Measurements from ENCODE around the gene TEX52. TPM values are rescaled to one million over a fixed set of nuclear protein-coding genes. Genes with fewer than 3 reads are reported as not detected.

Gene TEX52
- total RNA-seq, 2 donors from 2014 or later = not detected

- Histone ChIP-seq H3K4me3 (no peak overlapping the region), H3K27me3 (no peaks in the 10 kb centered on the region), H3K9me3 (no peaks in the 10 kb centered on the region), H3K36me3 (replicated peaks in 1 of 2; ENCODE audit: insufficient read depth in 1 of 2, low read depth in 2 of 2) (peaks cover 17 to 30% of the 10 kb centered on the region in 2 donors), H3K27ac (peak overlapping the region in 1 of 4 donors; percentile 7), H3K4me1 (peaks cover 3% of the 10 kb centered on the region)
- DNase-seq = no peak
- ATAC-seq = no peak
- intact Hi-C loops (cut with DNase I) = no loop called here
- no peak for TF ChIP-seq POLR2A (IDR thresholded peaks at IDR 0.05)
- no peak for TF ChIP-seq CTCF (IDR thresholded peaks at IDR 0.05)
- WGBS, 2 donors = 81 to 89% methylated on average over 7 of the region's 7 CpGs
Observed at GRCh38 chr12:2803635-2804392, 53.0 kb downstream of the TEX52 start.

DNA sequence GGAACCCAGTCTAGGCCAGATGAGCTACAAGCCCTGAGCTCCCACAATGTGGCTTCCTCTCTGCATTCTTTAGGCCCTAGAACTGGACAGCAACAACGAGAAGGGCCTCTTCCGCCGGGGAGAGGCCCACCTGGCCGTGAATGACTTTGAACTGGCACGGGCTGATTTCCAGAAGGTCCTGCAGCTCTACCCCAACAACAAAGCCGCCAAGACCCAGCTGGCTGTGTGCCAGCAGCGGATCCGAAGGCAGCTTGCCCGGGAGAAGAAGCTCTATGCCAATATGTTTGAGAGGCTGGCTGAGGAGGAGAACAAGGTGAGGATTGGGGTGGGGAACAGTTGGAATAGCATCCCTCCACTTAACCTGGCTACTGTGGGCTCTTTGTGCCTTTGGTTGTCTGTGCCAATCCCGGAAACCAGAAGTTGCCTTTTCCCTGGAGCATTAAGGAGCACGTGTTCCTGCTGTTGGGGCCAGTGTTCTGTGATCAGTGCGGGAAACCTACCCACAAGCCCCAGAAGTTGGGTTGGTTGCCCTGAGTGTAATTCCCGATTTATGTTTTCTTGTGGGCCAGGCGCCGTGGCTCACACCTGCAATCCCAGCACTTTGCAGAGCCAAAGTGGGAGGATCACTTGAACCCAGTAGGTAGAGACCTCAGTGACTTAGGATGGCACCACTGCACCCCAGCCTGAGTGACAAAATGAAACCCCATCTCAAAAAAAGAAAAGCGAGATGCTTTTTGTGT is 55.6 kb downstream of the TEX52 start:
- DNase-seq (no peak), ATAC-seq (no peak)
- H3K27me3 ChIP-seq = no peaks in the 10 kb centered on the region
- TF ChIP-seq CTCF (IDR thresholded peaks at IDR 0.05) (no peak), POLR2A (IDR thresholded peaks at IDR 0.05) (no peak)
- no peak overlapping the region for H3K4me3 ChIP-seq
- H3K9me3 ChIP-seq = no peaks in the 10 kb centered on the region
- 57 to 63% methylated on average over 16 of the region's 16 CpGs for WGBS, 2 donors
- no peak overlapping the region for H3K27ac ChIP-seq
- peaks cover 17 to 35% of the 10 kb centered on the region in 2 donors for H3K36me3 ChIP-seq (replicated peaks in 1 of 2; ENCODE audit: insufficient read depth in 1 of 2, low read depth in 2 of 2)
- intact Hi-C loops (cut with DNase I) = no loop called here
- peaks cover 25% of the 10 kb centered on the region for H3K4me1 ChIP-seq

GRCh38 chr12:2800046-2800570 is 56.7 kb downstream of the TEX52 start:
- no peak overlapping the region for H3K27ac ChIP-seq
- no peaks in the 10 kb centered on the region for H3K27me3 ChIP-seq
- ATAC-seq = no peak
- WGBS, 2 donors = 65 to 92% methylated on average over 2 to 3 of the region's 3 CpGs
- H3K4me3 ChIP-seq = no peak overlapping the region
- intact Hi-C loops (cut with DNase I) = no loop called here
- DNase-seq = no peak
- peaks cover 29% of the 10 kb centered on the region for H3K4me1 ChIP-seq
- TF ChIP-seq POLR2A (IDR thresholded peaks at IDR 0.05) (no peak), CTCF (IDR thresholded peaks at IDR 0.05) (no peak)
- peaks cover 17 to 35% of the 10 kb centered on the region in 2 donors for H3K36me3 ChIP-seq (replicated peaks in 1 of 2; ENCODE audit: insufficient read depth in 1 of 2, low read depth in 2 of 2)
- no peaks in the 10 kb centered on the region for H3K9me3 ChIP-seq

Other genes starting within 250 kb of the TEX52 start
- gene FKBP4, start 62.1 kb downstream of the TEX52 start, total RNA-seq = 10 to 100 TPM; 29.0 to 29.8 TPM
- 10 to 100 TPM; 32.4 to 65.9 TPM for gene ITFG2, start 44.4 kb downstream of the TEX52 start, total RNA-seq
- gene NRIP2, start 22.0 kb downstream of the TEX52 start, total RNA-seq = under 1 TPM; 0.26 to 0.33 TPM
- under 1 TPM in 1 of 2 donors, not detected in 1; 0.52 TPM for gene FOXM1, start 20.1 kb upstream of the TEX52 start, total RNA-seq
- 10 to 100 TPM in 1 of 2 donors, 1 to 10 TPM in 1; 6.0 to 10.9 TPM for gene RHNO1, start 20.2 kb upstream of the TEX52 start, total RNA-seq
- gene TULP3, start 33.9 kb upstream of the TEX52 start, total RNA-seq = 1 to 10 TPM; 6.9 to 7.8 TPM
- 10 to 100 TPM; 25.1 to 28.5 TPM for gene TEAD4, start 102.4 kb upstream of the TEX52 start, total RNA-seq
- 10 to 100 TPM; 14.0 to 18.5 TPM for gene TSPAN9, start 220.3 kb upstream of the TEX52 start, total RNA-seq